Stimulated activated CD4-positive, alpha-beta T cell treated with anti-CD3 and anti-CD28 coated beads, TNF-alpha, amount 100 ng/mL, for 24 hours (primary cell): ENCODE measurements around the gene ANK2.
"Not testable (repeated sequence)": the region's sequence is repeated elsewhere in the genome, so short reads cannot be mapped to it uniquely, and the experiment has no call there.

Experiments
- DNase-seq, 3 experiments: peaks; one replicate each; pipeline ENCODE4 v3.0.0-alpha.2; 2020; ENCODE audit warnings: low read depth in 3 of 3

Gene ANK2

GRCh38 chr4:113209652-113210320 lies 160.3 kb downstream of the ANK2 start:
- no peak for DNase-seq

- no peak for DNase-seq
These were observed 163.2 kb downstream of the ANK2 start for GRCh38 chr4:113212613-113213012.

- no peak for DNase-seq
These were observed 172.5 kb downstream of the ANK2 start for GRCh38 chr4:113221990-113222389.

GRCh38 chr4:113222471-113222870 lies 173.0 kb downstream of the ANK2 start:
- DNase-seq, result no peak

GRCh38 chr4:113223001-113223400 lies 173.5 kb downstream of the ANK2 start:
- no peak for DNase-seq

GRCh38 chr4:113232194-113232593 lies 182.7 kb downstream of the ANK2 start:
- no peak for DNase-seq

GRCh38 chr4:113236916-113237315 lies 187.5 kb downstream of the ANK2 start:
- DNase-seq, result no peak

- no peak for DNase-seq
These were observed 193.9 kb downstream of the ANK2 start for GRCh38 chr4:113243312-113243711.

GRCh38 chr4:113244747-113245146 lies 195.3 kb downstream of the ANK2 start:
- not testable (repeated sequence) for DNase-seq

- no peak for DNase-seq
These were observed 198.9 kb downstream of the ANK2 start for GRCh38 chr4:113248320-113248719.

- DNase-seq, result no peak
These were observed 206.2 kb downstream of the ANK2 start for GRCh38 chr4:113255628-113256027.

- DNase-seq, result no peak
These were observed 207.5 kb downstream of the ANK2 start for GRCh38 chr4:113256946-113257345.

- no peak for DNase-seq
These were observed 211.2 kb downstream of the ANK2 start for GRCh38 chr4:113260688-113261087.

- DNase-seq, result no peak
These were observed 213.8 kb downstream of the ANK2 start for GRCh38 chr4:113263274-113263673.

GRCh38 chr4:113270520-113271319 lies 221.3 kb downstream of the ANK2 start:
- no peak for DNase-seq

GRCh38 chr4:113272523-113272922 lies 223.1 kb downstream of the ANK2 start:
- DNase-seq, result no peak

- DNase-seq, result no peak
These were observed 224.3 kb downstream of the ANK2 start for GRCh38 chr4:113273721-113274220.

- no peak for DNase-seq
These were observed 227.2 kb downstream of the ANK2 start for GRCh38 chr4:113276464-113277170.

- peak; percentile 36 to 52 (median 38) for DNase-seq
These were observed 229.0 kb downstream of the ANK2 start for GRCh38 chr4:113278324-113278934.

GRCh38 chr4:113285501-113285900 lies 236.0 kb downstream of the ANK2 start:
- DNase-seq, result no peak

- DNase-seq, result no peak
These were observed 238.8 kb downstream of the ANK2 start for GRCh38 chr4:113288257-113288656.

- DNase-seq, result no peak
These were observed 239.2 kb downstream of the ANK2 start for GRCh38 chr4:113288696-113289095.
